Stimulated activated CD4-positive, alpha-beta T cell treated with anti-CD3 and anti-CD28 coated beads, Interleukin-4, amount 100 ng/mL, for 24 hours (primary cell): ENCODE data around the gene RPTOR.

ENCODE experiments used
- DNase-seq: peaks from one replicate; pipeline ENCODE4 v3.0.0-alpha.2; 2020

RPTOR gene

DNA sequence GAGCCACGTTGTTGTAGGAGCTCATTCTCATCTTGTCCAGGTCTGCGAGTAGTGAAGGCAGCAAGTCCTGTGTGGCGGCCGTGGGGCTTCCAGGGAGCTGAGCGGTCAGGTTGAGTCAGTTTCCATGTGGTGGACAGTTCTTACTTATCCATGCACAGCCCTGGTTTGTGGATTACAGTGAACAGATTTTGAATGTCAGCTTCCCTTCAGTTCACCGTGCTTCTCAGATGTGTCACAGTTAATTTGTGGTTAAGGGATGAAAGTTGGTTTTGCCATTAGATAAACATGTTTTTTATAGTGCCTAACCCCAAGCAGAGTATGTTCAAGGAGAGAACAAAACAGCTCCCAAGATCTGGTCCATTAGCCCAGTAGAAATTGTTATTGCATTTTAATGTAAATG, 103.1 kb downstream of the RPTOR start:
- DNase-seq, result peak; percentile 21

DNA sequence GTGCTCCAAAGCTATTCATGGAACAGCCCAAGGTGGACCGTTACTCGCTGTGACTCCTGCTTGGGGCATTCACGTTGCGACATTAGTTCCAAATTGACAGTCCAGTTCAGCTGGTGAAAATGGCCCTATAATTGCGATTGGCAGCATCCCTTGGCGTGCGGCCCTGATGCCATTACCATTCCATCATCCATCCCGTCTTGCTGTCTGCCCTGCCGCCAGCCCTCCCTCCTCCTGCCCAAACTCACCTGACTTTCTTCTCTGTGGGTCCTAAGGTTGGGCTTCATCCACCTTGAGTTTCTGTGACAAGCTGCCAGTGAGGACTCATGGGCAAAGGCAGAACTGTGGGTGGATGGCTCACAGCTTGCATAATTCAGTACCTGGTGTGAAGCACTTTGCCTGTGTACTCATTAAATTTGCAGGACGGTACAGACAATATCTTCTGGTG, 104.6 kb downstream of the RPTOR start:
- DNase-seq, result peak; percentile 35

- DNase-seq, result peak; percentile 86
Measured at GRCh38 chr17:80649672-80650330, 105.2 kb downstream of the RPTOR start.

DNA sequence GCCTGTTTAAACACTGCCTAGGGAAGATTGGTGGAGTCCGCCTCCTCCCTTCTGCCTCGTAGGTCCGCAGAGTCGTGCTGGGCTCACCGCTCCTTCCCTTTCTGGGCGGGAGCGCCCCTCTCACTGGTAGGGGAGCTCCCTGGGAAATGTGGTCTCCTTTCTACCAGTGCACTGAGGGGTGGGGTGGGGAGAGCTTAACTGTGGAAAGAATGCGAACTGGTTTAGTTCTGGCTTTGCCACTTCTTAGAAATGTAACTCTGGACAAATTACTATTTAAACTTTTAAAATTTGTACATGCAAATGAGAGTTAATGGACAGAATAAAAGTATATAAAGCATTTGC, 105.7 kb downstream of the RPTOR start:
- DNase-seq, result no peak

- no peak for DNase-seq
Measured at GRCh38 chr17:80650751-80651518, 106.3 kb downstream of the RPTOR start.

GRCh38 chr17:80652756-80653330, 108.2 kb downstream of the RPTOR start:
- DNase-seq, result no peak

DNA sequence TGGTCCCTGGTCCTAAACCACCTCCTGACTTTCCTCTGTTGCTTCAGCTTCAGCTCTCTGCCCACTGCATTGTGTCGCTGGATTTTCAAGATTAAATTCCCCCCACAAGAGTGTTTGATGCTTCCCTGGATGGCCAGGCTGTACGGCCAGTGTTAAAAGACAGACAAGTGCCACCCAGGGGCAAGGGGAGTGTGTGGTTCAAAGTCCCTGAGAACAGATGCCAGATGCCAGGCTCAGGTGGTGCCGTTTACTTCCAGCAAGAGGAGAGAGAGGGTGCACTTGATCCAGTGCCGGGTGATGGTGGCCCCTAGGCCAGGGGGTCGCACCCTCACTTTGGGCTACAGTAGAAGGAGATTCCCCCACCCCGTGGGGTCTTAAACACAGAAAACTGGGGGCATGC, 109.2 kb downstream of the RPTOR start:
- DNase-seq, result no peak

DNA sequence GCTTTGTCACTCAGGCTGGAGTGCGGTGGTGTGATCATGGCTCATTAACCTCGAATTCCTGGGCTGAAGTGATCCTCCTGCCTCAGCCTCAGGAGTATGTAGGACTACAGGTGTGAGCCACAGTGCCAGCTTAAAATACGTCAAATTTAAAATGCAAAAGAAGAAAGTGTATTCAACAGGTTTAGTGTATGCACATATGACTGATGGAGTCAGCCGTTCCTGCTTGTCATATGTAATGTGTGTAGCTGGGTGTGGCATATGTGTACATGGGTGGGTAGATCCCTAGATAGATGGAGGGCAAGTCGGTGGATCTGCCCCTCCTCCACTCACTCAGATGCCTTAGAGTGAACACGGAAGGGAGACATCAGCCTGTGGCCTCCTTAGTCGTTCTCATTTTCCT, 111.0 kb downstream of the RPTOR start:
- no peak for DNase-seq

- DNase-seq, result no peak
Measured at GRCh38 chr17:80656590-80656989, 112.0 kb downstream of the RPTOR start.

DNA sequence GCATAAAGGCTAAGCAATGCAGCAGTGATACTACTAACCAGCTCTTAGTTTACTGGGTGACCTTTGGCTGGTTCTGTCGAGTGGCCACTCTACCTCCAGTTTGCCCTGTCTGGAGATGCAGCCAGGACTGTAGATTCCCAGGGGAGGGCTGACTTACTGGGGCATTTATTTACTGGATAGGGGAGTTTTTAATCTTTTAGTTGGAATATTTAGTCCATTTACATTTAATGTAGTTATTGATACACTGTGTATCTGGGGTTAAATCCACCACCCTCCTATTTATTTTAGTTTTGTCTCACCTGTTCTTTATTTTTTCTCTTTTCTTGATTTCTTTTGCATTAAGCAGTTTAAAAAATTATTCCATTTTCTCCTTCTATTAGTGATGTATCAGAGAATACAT, 112.9 kb downstream of the RPTOR start:
- no peak for DNase-seq

GRCh38 chr17:80658821-80659220, 114.2 kb downstream of the RPTOR start:
- DNase-seq, result no peak

DNA sequence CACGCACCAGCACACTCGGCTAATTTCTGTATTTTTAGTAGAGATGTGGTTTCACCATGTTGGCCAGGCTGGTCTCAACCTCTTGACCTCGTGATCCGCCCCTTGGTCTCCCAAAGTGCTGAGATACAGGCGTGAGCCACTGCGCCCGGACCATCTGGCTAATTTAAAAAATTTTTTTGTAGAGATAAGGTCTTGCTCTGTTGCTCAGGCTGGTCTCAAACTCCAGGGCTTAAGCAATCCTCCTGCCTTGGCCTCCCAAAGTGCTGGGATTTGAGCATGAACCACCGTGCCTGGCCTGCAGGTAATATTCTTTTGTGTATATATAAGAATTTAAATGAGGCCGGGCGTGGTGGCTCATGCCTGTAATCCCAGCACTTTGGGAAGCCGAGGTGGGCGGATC, 115.0 kb downstream of the RPTOR start:
- DNase-seq, result no peak

DNA sequence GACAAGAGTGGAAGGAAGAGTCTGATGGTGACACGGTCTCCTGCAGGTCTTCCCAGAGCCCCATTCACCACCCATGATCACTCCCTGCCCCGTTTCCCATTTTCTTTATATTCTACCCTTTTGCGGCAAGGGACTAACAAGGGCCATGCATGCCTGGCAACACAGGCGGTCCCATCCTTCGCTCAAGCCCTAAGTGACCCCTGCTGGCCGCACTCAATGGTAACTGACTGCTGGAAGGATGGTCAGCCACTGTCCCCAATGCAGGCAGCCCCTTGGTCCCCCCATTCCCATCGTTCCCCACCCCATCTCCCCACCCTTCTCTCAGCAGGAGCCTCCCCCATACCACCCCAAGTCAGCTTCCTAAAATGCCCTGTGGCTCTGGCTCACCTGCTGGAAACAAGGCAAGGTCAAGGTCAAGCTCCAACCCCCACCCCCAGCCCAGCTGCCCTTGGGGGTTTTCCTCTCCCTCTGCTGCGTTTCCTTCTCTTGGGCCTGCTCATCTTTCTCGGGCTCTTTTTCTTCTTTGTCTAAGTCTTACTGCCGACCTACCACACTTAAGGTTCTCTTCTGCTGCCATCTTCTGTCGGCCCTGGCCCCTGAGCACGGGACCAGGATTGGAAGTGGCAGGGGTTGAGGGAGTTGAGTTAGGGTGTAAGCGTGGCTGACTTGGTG, 116.0 kb downstream of the RPTOR start:
- DNase-seq, result no peak

DNA sequence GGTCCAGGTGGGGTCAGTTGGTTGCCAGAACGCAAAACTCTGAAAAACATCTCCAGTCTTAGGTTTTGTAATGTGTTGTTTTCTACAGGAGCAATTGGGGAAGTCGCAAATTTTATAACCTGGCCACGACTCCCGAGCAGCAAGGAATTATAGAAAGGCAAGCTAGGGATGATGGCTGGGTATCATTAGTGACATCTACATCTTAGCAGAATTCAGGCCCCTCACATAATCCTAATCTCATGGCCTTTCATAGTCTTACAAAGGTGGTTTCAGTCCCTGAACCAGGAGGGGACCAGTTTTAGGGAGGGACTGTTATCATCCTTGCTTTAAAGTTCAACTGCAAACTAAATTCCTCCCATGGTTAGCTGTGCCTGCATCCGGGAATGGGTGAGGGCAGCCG, 117.9 kb downstream of the RPTOR start:
- no peak for DNase-seq

DNA sequence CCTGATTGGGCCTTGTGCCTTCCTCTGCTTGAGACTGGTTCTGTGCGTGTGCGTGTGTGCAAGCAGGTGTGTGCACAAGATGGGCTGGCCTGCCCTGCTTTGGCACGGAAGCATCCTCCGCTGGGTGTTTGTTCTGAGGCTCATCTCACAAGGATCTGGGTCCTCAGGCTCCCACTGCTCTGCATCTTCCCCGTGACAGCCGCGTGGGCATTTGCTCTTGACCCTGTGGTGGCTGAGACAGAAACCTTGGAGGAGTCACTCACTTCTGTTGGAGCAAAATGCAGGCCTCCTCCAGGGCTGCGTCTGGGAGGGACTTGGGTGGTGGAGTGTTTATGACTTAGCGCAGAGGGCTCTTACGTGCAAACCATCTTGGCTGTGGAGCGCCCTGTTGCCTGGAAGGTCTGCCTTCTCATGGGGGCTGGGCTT, 119.2 kb downstream of the RPTOR start:
- DNase-seq, result peak; percentile 60

DNA sequence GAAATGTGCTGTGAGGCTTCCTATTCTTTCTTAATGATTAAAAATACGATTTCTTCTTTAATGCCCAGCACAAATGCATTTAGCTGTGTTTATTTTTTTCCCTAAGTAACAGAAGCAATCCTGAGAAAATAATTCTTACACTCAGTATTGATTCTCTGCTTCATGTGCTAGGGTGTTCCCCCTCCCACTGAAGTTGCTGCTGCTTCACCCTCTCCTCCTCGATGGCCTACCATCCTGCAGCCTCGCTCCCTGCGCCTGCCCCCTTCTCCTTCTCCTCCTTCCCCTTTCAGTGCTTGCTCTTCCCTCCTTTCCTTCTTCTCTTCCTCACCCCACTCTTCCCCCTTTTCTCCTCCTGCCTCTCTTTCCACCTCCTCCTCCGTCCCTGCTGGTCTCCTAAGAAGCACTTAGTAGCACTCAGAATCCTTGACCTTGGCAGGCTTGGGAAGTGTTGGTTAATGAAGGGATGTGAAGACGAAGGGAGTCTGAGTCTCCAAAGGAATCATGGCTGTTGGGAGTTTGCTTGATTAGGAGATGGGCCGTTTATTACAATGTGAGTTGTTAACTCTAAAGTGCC, 119.7 kb downstream of the RPTOR start:
- DNase-seq, result peak; percentile 22

GRCh38 chr17:80665792-80666191, 121.2 kb downstream of the RPTOR start:
- no peak for DNase-seq

DNA sequence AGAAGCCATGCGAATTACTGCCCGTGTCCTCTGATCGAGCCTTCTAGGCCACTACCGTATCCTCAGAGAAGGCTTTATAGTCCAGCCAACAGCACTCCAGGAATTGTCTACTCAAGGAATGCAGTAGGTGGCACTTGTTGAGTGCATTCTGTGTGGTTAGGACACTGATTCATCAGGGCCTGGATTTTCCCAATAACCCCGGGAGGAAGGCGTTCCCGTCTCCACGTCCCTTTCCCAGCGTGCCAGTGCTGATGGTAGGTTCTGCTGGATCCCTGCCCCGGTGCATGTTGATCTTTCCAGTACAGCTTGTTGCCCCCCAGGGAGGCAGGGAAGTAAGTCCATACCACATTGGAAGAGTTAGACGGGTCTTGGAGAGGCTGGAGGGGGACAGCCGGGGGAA, 122.2 kb downstream of the RPTOR start:
- no peak for DNase-seq

DNA sequence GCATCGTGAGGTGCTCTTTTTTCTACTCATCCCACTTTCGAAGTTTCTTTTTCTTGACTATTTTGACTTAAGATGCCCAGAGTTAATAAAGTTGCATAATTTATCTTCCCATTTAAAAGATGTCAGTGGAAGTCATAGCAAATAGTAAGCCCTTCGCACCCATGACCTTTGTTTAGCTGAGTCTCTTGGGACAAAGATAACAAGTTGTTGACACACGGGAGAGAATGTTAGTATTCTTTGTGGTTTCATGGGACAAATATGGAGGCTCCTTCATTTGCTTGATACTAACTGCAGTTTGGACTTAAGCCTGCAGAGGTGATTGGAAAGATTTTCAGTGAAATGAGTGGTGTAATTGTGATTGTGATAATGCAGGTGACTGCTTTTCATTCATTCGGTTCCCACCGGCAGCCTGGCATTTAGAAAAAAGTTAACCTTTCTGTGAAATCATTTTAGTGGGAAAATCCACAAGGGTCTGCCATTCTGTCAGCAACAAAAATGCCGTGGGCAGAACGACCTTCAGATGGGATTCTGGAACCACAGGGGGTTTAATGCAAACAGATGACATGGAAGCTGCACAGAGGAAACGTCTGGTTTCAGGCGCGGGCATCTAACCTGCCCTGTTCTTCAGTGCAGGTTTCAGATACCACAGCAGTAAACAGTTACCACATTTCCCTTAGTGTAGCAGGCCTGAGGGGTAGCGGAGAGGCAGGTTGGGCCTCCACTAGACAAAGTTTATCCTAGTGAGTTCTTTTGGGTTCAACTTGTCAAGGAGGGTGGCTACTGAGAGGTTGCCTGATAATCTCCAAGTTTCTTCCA, 123.0 kb downstream of the RPTOR start:
- DNase-seq, result no peak

DNA sequence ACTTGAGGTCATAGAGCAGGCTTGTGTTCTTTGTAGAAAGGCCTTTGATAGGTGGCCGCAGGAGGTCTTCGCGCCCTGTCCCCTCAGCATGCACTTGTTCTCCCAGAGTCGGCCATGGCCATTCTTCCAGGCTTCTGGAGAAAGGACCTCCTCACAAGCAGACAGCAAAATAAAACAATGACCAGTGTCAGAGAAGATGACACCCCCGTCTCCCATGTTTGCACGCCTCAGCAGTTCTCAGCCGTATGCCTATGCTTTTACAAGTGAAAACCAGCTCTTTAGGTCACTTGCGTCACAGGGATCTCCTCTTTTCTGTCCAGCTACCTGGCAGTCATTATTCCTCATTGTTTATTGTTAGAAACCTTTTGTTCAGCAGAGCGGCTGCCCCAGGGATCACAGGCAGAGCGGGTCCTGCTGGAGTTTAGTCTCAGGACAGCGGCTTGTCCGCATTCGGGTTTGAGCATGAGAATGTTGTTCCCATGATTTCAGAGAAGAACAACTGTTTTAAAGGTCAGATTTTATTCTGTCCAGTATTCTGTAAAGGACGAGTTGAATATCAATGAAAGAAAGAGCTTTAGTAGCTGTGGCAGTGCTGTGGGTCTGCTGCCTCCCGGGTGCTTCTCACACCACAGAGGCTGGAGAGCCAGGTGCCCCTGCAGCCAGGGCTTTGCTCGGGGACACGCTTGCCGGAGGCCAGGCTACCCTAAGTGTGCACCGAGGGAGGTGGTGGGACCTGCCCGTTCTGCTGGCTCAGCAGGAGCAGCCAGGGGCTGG, 123.9 kb downstream of the RPTOR start:
- DNase-seq, result no peak

GRCh38 chr17:80671039-80671824, 126.6 kb downstream of the RPTOR start:
- no peak for DNase-seq
